Activated naive CD4-positive, alpha-beta T cell treated with anti-CD3 and anti-CD28 coated beads, Interleukin-2, amount 50 U/mL, for 16 hours (primary cell): ENCODE measurements around the gene RTN4RL2.
"Not testable (repeated sequence)": the region's sequence is repeated elsewhere in the genome, so short reads cannot be mapped to it uniquely, and the experiment has no call there.

Source experiments
- DNase-seq: peaks from one replicate; pipeline ENCODE4 v3.0.0-alpha.2; 2020

The RTN4RL2 gene

GRCh38 chr11:57434640-57435546 lies 25.4 kb upstream of the RTN4RL2 start:
- no peak for DNase-seq

- DNase-seq = no peak
These were observed 24.3 kb upstream of the RTN4RL2 start for GRCh38 chr11:57436031-57436430.

GRCh38 chr11:57438345-57439285 lies 21.7 kb upstream of the RTN4RL2 start:
- no peak for DNase-seq

- no peak for DNase-seq
These were observed 20.5 kb upstream of the RTN4RL2 start for GRCh38 chr11:57439786-57440185.

GRCh38 chr11:57440744-57441414 lies 19.4 kb upstream of the RTN4RL2 start:
- DNase-seq = no peak

GRCh38 chr11:57444362-57445121 lies 15.8 kb upstream of the RTN4RL2 start:
- DNase-seq = no peak

- DNase-seq = not testable (repeated sequence)
These were observed 15.3 kb upstream of the RTN4RL2 start for GRCh38 chr11:57445122-57445394.

- DNase-seq = no peak
These were observed 14.3 kb upstream of the RTN4RL2 start for GRCh38 chr11:57446055-57446454.

- no peak for DNase-seq
These were observed 6.7 kb upstream of the RTN4RL2 start for GRCh38 chr11:57453543-57454177.

- peak; percentile 75 for DNase-seq
These were observed 3.2 kb upstream of the RTN4RL2 start for GRCh38 chr11:57456960-57457642.

- no peak for DNase-seq
These were observed 2.7 kb upstream of the RTN4RL2 start for GRCh38 chr11:57457643-57458023.

- DNase-seq = no peak
These were observed 2.3 kb upstream of the RTN4RL2 start for GRCh38 chr11:57458060-57458409.

- peak; percentile 80 for DNase-seq
These were observed 1.7 kb upstream of the RTN4RL2 start for GRCh38 chr11:57458410-57459163.

GRCh38 chr11:57459164-57460021 lies 935 bp upstream of the RTN4RL2 start:
- DNase-seq = peak; percentile 34

- no peak for DNase-seq
These were observed 726 bp downstream of the RTN4RL2 start for GRCh38 chr11:57460758-57461749.

GRCh38 chr11:57461841-57462489 lies 1.6 kb downstream of the RTN4RL2 start:
- DNase-seq = no peak

- no peak for DNase-seq
These were observed 2.3 kb downstream of the RTN4RL2 start for GRCh38 chr11:57462597-57462996.
